OCI-LY1 (cell line): Measurements from ENCODE around the gene EN2.

Source experiments
- EZH2 ChIP-seq: fragments of 200-600 bp; sonication (generic), shearing (Covaris generic); IDR thresholded peaks from 2 replicates; pipeline ENCODE4 v1.8.0; 2017; ENCODE audit warnings: borderline replicate concordance, mixed run types, mild to moderate bottlenecking, antibody characterized with exemption, low read length, moderate library complexity, mixed read lengths
- TF ChIP-seq, protein P1 (sequence below): fragments of 200-600 bp; sonication (generic), shearing (Covaris generic); IDR thresholded peaks from 2 replicates; pipeline ENCODE4 v1.5.1; 2017; ENCODE audit warnings: mild to moderate bottlenecking, antibody characterized with exemption, low read length, moderate library complexity, mixed read lengths

GRCh38 chr7:155447603-155448002 lies 10.3 kb upstream of the EN2 start:
- TF ChIP-seq, protein P1, sequence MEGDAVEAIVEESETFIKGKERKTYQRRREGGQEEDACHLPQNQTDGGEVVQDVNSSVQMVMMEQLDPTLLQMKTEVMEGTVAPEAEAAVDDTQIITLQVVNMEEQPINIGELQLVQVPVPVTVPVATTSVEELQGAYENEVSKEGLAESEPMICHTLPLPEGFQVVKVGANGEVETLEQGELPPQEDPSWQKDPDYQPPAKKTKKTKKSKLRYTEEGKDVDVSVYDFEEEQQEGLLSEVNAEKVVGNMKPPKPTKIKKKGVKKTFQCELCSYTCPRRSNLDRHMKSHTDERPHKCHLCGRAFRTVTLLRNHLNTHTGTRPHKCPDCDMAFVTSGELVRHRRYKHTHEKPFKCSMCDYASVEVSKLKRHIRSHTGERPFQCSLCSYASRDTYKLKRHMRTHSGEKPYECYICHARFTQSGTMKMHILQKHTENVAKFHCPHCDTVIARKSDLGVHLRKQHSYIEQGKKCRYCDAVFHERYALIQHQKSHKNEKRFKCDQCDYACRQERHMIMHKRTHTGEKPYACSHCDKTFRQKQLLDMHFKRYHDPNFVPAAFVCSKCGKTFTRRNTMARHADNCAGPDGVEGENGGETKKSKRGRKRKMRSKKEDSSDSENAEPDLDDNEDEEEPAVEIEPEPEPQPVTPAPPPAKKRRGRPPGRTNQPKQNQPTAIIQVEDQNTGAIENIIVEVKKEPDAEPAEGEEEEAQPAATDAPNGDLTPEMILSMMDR = no peak
- TF ChIP-seq EZH2 = no peak
